IPS DF 6.9 (cell line): ENCODE data around the gene GPR89A.
"Not testable (repeated sequence)": the region's sequence is repeated elsewhere in the genome, so short reads cannot be mapped to it uniquely, and the experiment has no call there.

Experiments used
- DNase-seq: peaks from one replicate; pipeline ENCODE4 v3.0.0-alpha.2; 2013; ENCODE audit warnings: low read depth, low spot score
- H3K27ac ChIP-seq: one replicate; pipeline ENCODE4 v1.5.1; 2013; ENCODE audit warnings: low read length, control low read depth
- H3K27me3 ChIP-seq: 2 replicates; pipeline ENCODE4 v1.6.1; 2013; ENCODE audit warnings: mild to moderate bottlenecking, low read length; ENCODE audit not compliant: control insufficient read depth, insufficient read depth
- H3K36me3 ChIP-seq: 2 replicates; pipeline ENCODE4 v1.6.1; 2013; ENCODE audit warnings: low read length; ENCODE audit not compliant: control insufficient read depth, insufficient read depth
- H3K4me1 ChIP-seq: 2 replicates; pipeline ENCODE4 v1.6.1; 2013; ENCODE audit warnings: low read length; ENCODE audit not compliant: control insufficient read depth, insufficient read depth
- H3K4me3 ChIP-seq: 2 replicates; pipeline ENCODE4 v1.5.1; 2013; ENCODE audit warnings: mild to moderate bottlenecking, low read length
- H3K9me3 ChIP-seq: 2 replicates; pipeline ENCODE4 v1.6.1; 2013; ENCODE audit warnings: low read length, inconsistent platforms; ENCODE audit not compliant: control insufficient read depth, insufficient read depth
- WGBS: extraction: QIAGEN DNeasy Blood & Tissue Kit; methylation state at CpG from one replicate; pipeline ENCODE4 v1.1.7; 2013; ENCODE audit warnings: mixed read lengths, missing lambda C conversion rate; ENCODE audit not compliant: insufficient read length, insufficient coverage; 5-methylcytosine and 5-hydroxymethylcytosine counted together

The GPR89A gene

GRCh38 chr1:145607833-145608733 is at the start of gene GPR89A:
GPR89A (plus strand) TSS chr1:145607988; CDS start chr1:145608134, 146 bp downstream.
- not testable (repeated sequence) for H3K27ac ChIP-seq

GRCh38 chr1:145586820-145587219 is 21.0 kb upstream of the GPR89A start:
- not testable (repeated sequence) for H3K27ac ChIP-seq, H3K36me3 ChIP-seq, H3K4me1 ChIP-seq, H3K4me3 ChIP-seq, H3K27me3 ChIP-seq, H3K9me3 ChIP-seq, DNase-seq
- no CpG with 5 or more reads among the region's 5 CpGs for WGBS

More at GRCh38 chr1:145607833-145608733, at the start of gene GPR89A:
- DNase-seq = peak; percentile 67
- H3K9me3 ChIP-seq, H3K36me3 ChIP-seq, H3K27me3 ChIP-seq, H3K4me1 ChIP-seq: not testable (repeated sequence)
- WGBS = no CpG with 5 or more reads among the region's 71 CpGs
- H3K4me3 ChIP-seq = peak within 1 kb of the TSS; percentile 98

GRCh38 chr1:145590806-145591205 is 17.0 kb upstream of the GPR89A start:
- H3K4me3 ChIP-seq = not testable (repeated sequence)

GRCh38 chr1:145592347-145592746 is 15.4 kb upstream of the GPR89A start:
- H3K36me3 ChIP-seq, H3K4me1 ChIP-seq, H3K27ac ChIP-seq, H3K4me3 ChIP-seq, H3K27me3 ChIP-seq, H3K9me3 ChIP-seq, DNase-seq: not testable (repeated sequence)

More at GRCh38 chr1:145590806-145591205, 17.0 kb upstream of the GPR89A start:
- not testable (repeated sequence) for H3K27ac ChIP-seq, H3K27me3 ChIP-seq, H3K36me3 ChIP-seq, H3K4me1 ChIP-seq, H3K9me3 ChIP-seq, DNase-seq
- no CpG with 5 or more reads among the region's 7 CpGs for WGBS

- not testable (repeated sequence) for DNase-seq, H3K27ac ChIP-seq, H3K4me3 ChIP-seq
These were observed 12.4 kb upstream of the GPR89A start for GRCh38 chr1:145595421-145595820.

GRCh38 chr1:145596236-145596635 is 11.6 kb upstream of the GPR89A start:
- not testable (repeated sequence) for DNase-seq, H3K27ac ChIP-seq, H3K9me3 ChIP-seq, H3K27me3 ChIP-seq, H3K4me3 ChIP-seq, H3K4me1 ChIP-seq, H3K36me3 ChIP-seq
- no CpG with 5 or more reads among the region's 6 CpGs for WGBS

More at GRCh38 chr1:145595421-145595820, 12.4 kb upstream of the GPR89A start:
- not testable (repeated sequence) for H3K36me3 ChIP-seq, H3K4me1 ChIP-seq, H3K27me3 ChIP-seq, H3K9me3 ChIP-seq

GRCh38 chr1:145599426-145599825 is 8.4 kb upstream of the GPR89A start:
- not testable (repeated sequence) for H3K4me3 ChIP-seq, DNase-seq, H3K9me3 ChIP-seq, H3K27ac ChIP-seq, H3K27me3 ChIP-seq, H3K4me1 ChIP-seq, H3K36me3 ChIP-seq
- WGBS = no CpG with 5 or more reads among the region's 5 CpGs

GRCh38 chr1:145601593-145601992 is 6.2 kb upstream of the GPR89A start:
- Histone ChIP-seq H3K9me3 (no peaks in the 10 kb centered on the region), H3K36me3 (no peaks in the 10 kb centered on the region), H3K4me1 (no peaks in the 10 kb centered on the region), H3K4me3 (no peak overlapping the region), H3K27me3 (no peaks in the 10 kb centered on the region), H3K27ac (no peak overlapping the region)
- no CpG with 5 or more reads among the region's 1 CpG for WGBS
- no peak for DNase-seq

GRCh38 chr1:145606840-145607239 is 948 bp upstream of the GPR89A start:
- H3K4me3 ChIP-seq, H3K9me3 ChIP-seq, H3K36me3 ChIP-seq, H3K27ac ChIP-seq, H3K27me3 ChIP-seq, H3K4me1 ChIP-seq, DNase-seq: not testable (repeated sequence)
- WGBS = no CpG with 5 or more reads among the region's 5 CpGs

- H3K36me3 ChIP-seq, H3K27me3 ChIP-seq, DNase-seq, H3K9me3 ChIP-seq, H3K4me3 ChIP-seq, H3K4me1 ChIP-seq, H3K27ac ChIP-seq: not testable (repeated sequence)
- no CpG with 5 or more reads among the region's 11 CpGs for WGBS
These were observed 499 bp upstream of the GPR89A start for GRCh38 chr1:145607289-145607688.

- not testable (repeated sequence) for H3K9me3 ChIP-seq, DNase-seq, H3K27ac ChIP-seq, H3K4me3 ChIP-seq, H3K4me1 ChIP-seq, H3K27me3 ChIP-seq, H3K36me3 ChIP-seq
- no CpG with 5 or more reads among the region's 2 CpGs for WGBS
These were observed 3.0 kb downstream of the GPR89A start for GRCh38 chr1:145610744-145611143.
